K562 (cell line): ENCODE results near the gene ZDHHC14. TPM values are rescaled to one million over a fixed set of nuclear protein-coding genes. Genes with fewer than 3 reads are reported as not detected.

Source experiments
- CBFA2T2 ChIP-seq: fragments of 450-650 bp; conservative IDR thresholded peaks from 2 replicates; pipeline ENCODE4 v1.6.1; 2017; ENCODE audit warnings: mild to moderate bottlenecking
- CHD7 ChIP-seq: fragments of 200-600 bp; sonication (generic); IDR thresholded peaks from one replicate; pipeline ENCODE4 v1.6.1; 2012; ENCODE audit warnings: mild to moderate bottlenecking, low read depth, low read length, inconsistent platforms
- EP300 ChIP-seq: IDR thresholded peaks from 2 replicates; pipeline ENCODE4 v1.6.1; 2012; ENCODE audit warnings: low read length, improper control_type of control experiment
- JUN ChIP-seq, 2 experiments: sonication (generic) in 1 of 2; formaldehyde crosslinking in 1 of 2; IDR thresholded peaks; 2 replicates each; pipeline versions ENCODE4 v1.6.1 to v1.8.0; 2012 to 2022; ENCODE audit warnings: borderline replicate concordance in 2 of 2, mild to moderate bottlenecking in 2 of 2, improper control_type of control experiment in 1 of 2, low read depth in 1 of 2, low read length in 1 of 2, missing genetic modification reagents in 1 of 2
- JUND ChIP-seq, 2 experiments: IDR thresholded peaks; 2 replicates in 1 of 2; 3 replicates in 1 of 2; pipeline ENCODE4 v1.6.1; 2011; ENCODE audit warnings: borderline replicate concordance in 2 of 2, low read depth in 2 of 2, low read length in 2 of 2, improper control_type of control experiment in 1 of 2, missing biosample characterization in 1 of 2, missing genetic modification characterization in 1 of 2, missing genetic modification reagents in 1 of 2
- KDM4B ChIP-seq, 2 experiments: fragments of 450-650 bp in 1 of 2; sonication (generic) in 1 of 2; IDR thresholded peaks; 2 replicates each; pipeline ENCODE4 v1.6.1; 2016 to 2017; ENCODE audit warnings: borderline replicate concordance in 2 of 2, antibody characterized with exemption in 1 of 2, low read depth in 1 of 2, mild to moderate bottlenecking in 1 of 2
- PRMT5 ChIP-seq: sonication (generic); formaldehyde crosslinking; IDR thresholded peaks from 2 replicates; pipeline ENCODE4 v1.5.0; 2020; ENCODE audit warnings: missing genetic modification reagents
- RNF2 ChIP-seq: sonication (generic); IDR thresholded peaks from 2 replicates; pipeline ENCODE4 v1.6.1; 2016
- STAT5A ChIP-seq: IDR thresholded peaks from 2 replicates; pipeline ENCODE4 v1.6.1; 2012; ENCODE audit warnings: low read length, inconsistent platforms, borderline replicate concordance
- ZBTB11 ChIP-seq, 3 experiments: fragments of 200-800 bp in 1 of 3; fragments of 250-450 bp in 1 of 3; fragments of 450-650 bp in 1 of 3; sonication (Bioruptor Pico) in 1 of 3; sonication (Bioruptor generic) in 1 of 3; formaldehyde crosslinking in 1 of 3; IDR thresholded peaks; 2 replicates each; pipeline versions ENCODE4 v1.6.1 to v1.8.0; 2016 to 2022; ENCODE audit warnings: mild to moderate bottlenecking in 2 of 3, missing genetic modification characterization in 2 of 3, missing compliant biosample characterization in 1 of 3, moderate library complexity in 1 of 3
- ZEB2 ChIP-seq: fragments of 450-650 bp; IDR thresholded peaks from 2 replicates; pipeline ENCODE4 v1.6.1; 2016
- ZFX ChIP-seq: sonication (generic); formaldehyde crosslinking; IDR thresholded peaks from 2 replicates; pipeline ENCODE4 v1.8.0; 2022; ENCODE audit warnings: mild to moderate bottlenecking, missing genetic modification reagents, moderate library complexity
- polyA plus RNA-seq, 8 experiments: library from polyadenylated mRNA; depleted of rRNA in 4 of 8; stranded (reverse) in 5 of 8; unstranded in 3 of 8; fragments of >200 nt; fragmentation: Nextera tagmentation in 2 of 8; fragmentation: Illumina TruSeq in 1 of 8; extraction: Ambion mirVana in 2 of 8; extraction: Trizol in 1 of 8; gene quantifications; 2 replicates each; pipeline versions ENCODE4 v1.2.1 to v1.2.3, GENCODE V29; 2011 to 2014; ENCODE audit warnings: inconsistent platforms in 1 of 8, missing spikeins in 1 of 8
- total RNA-seq, 7 experiments: library from RNA; depleted of rRNA in 6 of 7; stranded (reverse); fragments of >200 nt in 6 of 7; fragmentation: Illumina TruSeq in 2 of 7; extraction: Trizol in 2 of 7; gene quantifications; 2 replicates each; pipeline versions ENCODE4 v1.2.1 to v1.2.3, GENCODE V29; 2011 to 2021; ENCODE audit warnings: low replicate concordance in 1 of 7

Gene ZDHHC14
- total and polyA plus RNA-seq, 9 of the 15 experiments (the other 6 are each of a cell fraction or from before 2014, with no cell fraction given): 0.92 to 23.1 (median 13.8) TPM

DNA sequence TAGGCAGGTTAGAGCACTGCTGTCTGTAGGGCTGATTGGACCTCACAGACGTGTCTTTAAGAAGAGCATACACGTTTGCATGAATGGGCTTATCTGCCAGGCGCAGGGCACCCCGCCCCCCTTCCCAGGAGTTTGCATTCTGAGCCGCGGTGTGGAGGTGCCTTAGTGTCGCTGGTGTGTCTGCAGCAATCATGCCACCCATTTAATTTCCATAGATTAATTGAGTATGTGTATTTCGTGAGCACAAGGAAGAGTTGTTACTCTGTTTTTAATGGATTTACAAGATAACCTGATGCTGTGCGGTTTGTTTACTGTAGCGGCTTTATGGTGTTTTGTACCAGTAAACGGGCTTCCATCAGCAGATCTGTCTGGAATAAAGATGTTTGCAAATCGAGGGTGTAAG is 107.7 kb downstream of the ZDHHC14 start (continued):
- TF ChIP-seq CHD7: no peak
- peak; percentile 58; the same call in 1 of the 2 replicates for TF ChIP-seq ZEB2
- peak; percentile 52 for TF ChIP-seq JUND (IDR thresholded peaks at IDR 0.05; ENCODE audit: borderline replicate concordance, low read depth, low read length)
- peak; percentile 38; the same call in 1 of the 3 replicates for TF ChIP-seq JUND (tag; IDR thresholded peaks at IDR 0.05; ENCODE audit: borderline replicate concordance, low read depth, low read length)
- peak; percentile 80 for TF ChIP-seq EP300
- TF ChIP-seq KDM4B (IDR thresholded peaks at IDR 0.05; ENCODE audit: borderline replicate concordance in 2 of 2, low read depth in 1 of 2): no peak
- TF ChIP-seq RNF2: peak; percentile 70; the same call in 1 of the 2 replicates
- 0 out of 6 replicates have a peak, but pooled peaks of 1 of the 3 experiments have one; percentile 27 for TF ChIP-seq ZBTB11 (CRISPR knock-in tag; IDR thresholded peaks at IDR 0.05)
- no peak for TF ChIP-seq PRMT5
- peak; percentile 84 for TF ChIP-seq CBFA2T2
- no peak for TF ChIP-seq ZFX (CRISPR knock-in tag)
- peak; percentile 66; the same call in 1 of the 2 replicates for TF ChIP-seq STAT5A
- TF ChIP-seq JUN (IDR thresholded peaks at IDR 0.05; ENCODE audit: borderline replicate concordance, low read depth, low read length): peak; percentile 41; the same call in 1 of the 2 replicates
- TF ChIP-seq JUN (CRISPR knock-in tag; IDR thresholded peaks at IDR 0.05; ENCODE audit: borderline replicate concordance): no peak
